ENCODE results near the gene NINL. TPM values are rescaled to one million over a fixed set of nuclear protein-coding genes. Genes with fewer than 3 reads are reported as not detected.
A peak's percentile ranks its signal among the peaks of the same experiment; 100 is the strongest.

NINL gene
- total and polyA plus RNA-seq, 2 of the 8 experiments (the other 6 are each of a cell fraction or from before 2014, with no cell fraction given): 15.3 to 30.0 TPM

DNA sequence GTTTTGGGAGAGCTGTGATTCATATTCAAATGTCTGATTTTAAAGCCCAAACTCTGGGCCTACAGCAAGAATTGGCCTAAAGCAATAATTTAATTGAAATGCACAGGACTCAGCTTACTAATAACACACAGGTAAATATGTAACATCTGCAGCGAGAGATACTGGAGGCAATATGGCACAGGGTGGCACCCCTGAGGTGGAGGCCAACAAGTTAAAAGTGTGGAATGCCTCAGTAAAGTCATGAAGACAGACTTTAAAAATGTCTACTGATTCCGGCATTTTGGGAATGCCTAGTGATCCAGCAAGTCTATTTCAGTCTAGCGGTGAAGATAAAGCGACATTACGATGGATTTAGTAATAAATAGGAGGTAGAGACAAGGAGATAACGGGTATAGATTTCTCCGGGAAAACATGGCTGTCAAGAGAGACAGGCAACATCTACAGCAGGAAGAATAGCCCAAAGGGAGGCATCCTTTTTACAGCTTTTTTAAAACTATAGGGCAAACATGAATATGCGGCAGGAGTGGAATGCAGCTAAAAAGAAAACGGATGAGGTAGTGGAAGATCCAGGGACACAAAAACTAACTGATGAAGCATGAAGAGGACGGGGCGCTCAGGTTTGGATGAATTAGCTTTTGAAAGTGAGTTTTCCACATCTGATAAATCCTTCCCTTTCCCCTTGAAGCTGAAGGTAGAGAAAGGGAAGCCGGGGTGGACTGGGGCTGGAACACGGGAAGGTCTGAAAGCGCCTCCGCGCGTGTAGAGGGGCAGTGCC lies 37.3 kb upstream of the NINL start:
- peak overlapping the region in 2 of 4 experiments; percentile 58 to 85; a peak in 2 of 7 replicates for H3K9ac ChIP-seq (replicated peaks in 1 of 4; ENCODE audit: extremely low read depth in 1 of 4, low read depth in 3 of 4, low read length in 3 of 4)
- H3K4me3 ChIP-seq (ENCODE audit: extremely low read depth in 1 of 4, insufficient read depth in 2 of 4, low read depth in 3 of 4, low read length in 4 of 4): peak overlapping the region; percentile 52 to 76 (median 59)
- no peak overlapping the region for H2BK15ac ChIP-seq (ENCODE audit: low read length)
- no peak overlapping the region for H3K23ac ChIP-seq (ENCODE audit: insufficient read length)
- peak overlapping the region; percentile 51; the same call in 1 of the 2 replicates for H3K18ac ChIP-seq (ENCODE audit: extremely low read depth, low read length)
- H3K23me2 ChIP-seq (ENCODE audit: low read depth, low read length): peaks cover 15% of the 10 kb centered on the region; the same call in 1 of the 2 replicates
- H2AFZ ChIP-seq (ENCODE audit: low read length): peak overlapping the region; percentile 20; the same call in 1 of the 2 replicates
- no peak overlapping the region for H2BK20ac ChIP-seq (ENCODE audit: low read length)
- H4K91ac ChIP-seq (replicated peaks; ENCODE audit: insufficient read length, low read length): no peak overlapping the region
- H2BK12ac ChIP-seq (ENCODE audit: low read depth, low read length): 0 out of 2 replicates have a peak overlapping the region, but pooled peaks have one; percentile 28
- H2AK5ac ChIP-seq (ENCODE audit: low read depth, low read length): no peak overlapping the region
- DNase-seq (ENCODE audit: low read depth in 1 of 2, low spot score in 2 of 2) (no peak), FAIRE-seq (no peak)
- H3K36me3 ChIP-seq (ENCODE audit: control insufficient read depth in 2 of 4, insufficient read depth in 4 of 4, low read length in 3 of 4): no peaks in the 10 kb centered on the region
- no peak overlapping the region for H2BK5ac ChIP-seq (ENCODE audit: low read depth, low read length)
- H3K56ac ChIP-seq (replicated peaks; ENCODE audit: insufficient read length, low read depth, low read length): no peak overlapping the region
- CTCF ChIA-PET (ENCODE audit: partially characterized antibody): interaction anchor here (0.8 to 1.1 kb wide), 3 partner anchors 10 to 153 kb away, joined by 3 to 5 read pairs (median 4); no protein-coding TSS in a partner anchor
- H3K27ac ChIP-seq (ENCODE audit: low read depth, low read length): no peak overlapping the region
- no peak overlapping the region for H4K5ac ChIP-seq (ENCODE audit: insufficient read length, low read depth, low read length)
- 0 out of 4 replicates have a peak, but pooled peaks cover 0 to 3% of the 10 kb centered on the region in 2 experiments for H3K79me2 ChIP-seq (ENCODE audit: control insufficient read depth in 1 of 2, insufficient read depth in 2 of 2, low read length in 2 of 2)
- H3K27me3 ChIP-seq (replicated peaks in 1 of 4; ENCODE audit: control insufficient read depth in 3 of 4, extremely low read depth in 1 of 4, insufficient read depth in 3 of 4, low read length in 3 of 4): peaks cover 0 to 15% (median 4%) of the 10 kb centered on the region in 4 experiments; a peak in 5 of 7 replicates
- H3K79me1 ChIP-seq (ENCODE audit: low read depth, low read length): peaks cover 2% of the 10 kb centered on the region; the same call in 1 of the 2 replicates
- H3K4ac ChIP-seq (replicated peaks; ENCODE audit: insufficient read length, low read depth, low read length): no peak overlapping the region
- POLR2A ChIA-PET (ENCODE audit: partially characterized antibody): interaction anchor here (0.7 to 1.2 kb wide), 6 partner anchors 9 to 91 kb away, joined by 3 to 5 read pairs (median 3); no protein-coding TSS in a partner anchor
- H2BK120ac ChIP-seq (replicated peaks; ENCODE audit: low read depth, low read length): no peak overlapping the region
- H3K4me1 ChIP-seq (replicated peaks in 1 of 4; ENCODE audit: control insufficient read depth in 3 of 4, insufficient read depth in 4 of 4, low read length in 3 of 4): peaks cover 0 to 12% (median 5%) of the 10 kb centered on the region in 4 experiments
- no peak overlapping the region for H4K8ac ChIP-seq (ENCODE audit: extremely low read depth, insufficient read depth, low read length)
- no peaks in the 10 kb centered on the region for H3K9me3 ChIP-seq (ENCODE audit: insufficient read depth in 2 of 2, low read depth in 1 of 2, low read length in 1 of 2)
- no peak for TF ChIP-seq CBX5 (IDR thresholded peaks at IDR 0.05; ENCODE audit: low read depth, low read length)
- TF ChIP-seq PHF8 (conservative IDR thresholded peaks at IDR 0.05; ENCODE audit: low read depth, low read length): no peak
- TF ChIP-seq SIN3A (conservative IDR thresholded peaks at IDR 0.05 in 1 of 2, IDR thresholded peaks at IDR 0.05 in 1 of 2; ENCODE audit: low read depth in 1 of 2, low read length in 2 of 2): no peak
- TF ChIP-seq, protein P1, sequence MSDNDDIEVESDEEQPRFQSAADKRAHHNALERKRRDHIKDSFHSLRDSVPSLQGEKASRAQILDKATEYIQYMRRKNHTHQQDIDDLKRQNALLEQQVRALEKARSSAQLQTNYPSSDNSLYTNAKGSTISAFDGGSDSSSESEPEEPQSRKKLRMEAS (IDR thresholded peaks at IDR 0.05): no peak
- no peak for TF ChIP-seq RNF2 (IDR thresholded peaks at IDR 0.05; ENCODE audit: borderline replicate concordance, low read depth, low read length, missing control alignments, poor library complexity, severe bottlenecking)
- TF ChIP-seq SP2 (IDR thresholded peaks at IDR 0.05; ENCODE audit: low read length): no peak
- H4K20me1 ChIP-seq (replicated peaks in 1 of 2; ENCODE audit: control insufficient read depth in 1 of 2, insufficient read depth in 2 of 2, low read length in 2 of 2): peaks cover 0 to 4% of the 10 kb centered on the region in 2 experiments
- peak overlapping the region; percentile 71 to 94 for H3K4me2 ChIP-seq (ENCODE audit: insufficient read depth in 1 of 2, low read depth in 2 of 2, low read length in 2 of 2)
- 46% methylated on average over 17 of the region's 17 CpGs; no CpG with 5 or more reads in 1 of the 2 experiments for WGBS, 2 experiments (ENCODE audit: extremely low coverage in 1 of 2, insufficient coverage in 1 of 2, insufficient read length in 1 of 2, insufficient replicate concordance in 2 of 2, low coverage in 1 of 2, low lambda C conversion rate in 2 of 2, missing lambda C conversion rate in 1 of 2)
- H3K14ac ChIP-seq (ENCODE audit: insufficient read length): no peak overlapping the region
